Hepatocyte (in vitro differentiated cells): ENCODE data around the gene LRRC66. TPM values are rescaled to one million over a fixed set of nuclear protein-coding genes. Genes with fewer than 3 reads are reported as not detected.

Experiments
- DNase-seq: peaks from one replicate; pipeline ENCODE4 v3.0.0-alpha.2; 2016; ENCODE audit warnings: low spot score
- H2AFZ ChIP-seq: fragments of 200-600 bp; sonication (generic); 2 replicates; pipeline ENCODE4 v1.6.0; 2016; ENCODE audit warnings: antibody characterized with exemption, mild to moderate bottlenecking
- H3K27ac ChIP-seq: fragments of 200-600 bp; sonication (generic); 2 replicates; pipeline ENCODE4 v1.5.1; 2016; ENCODE audit warnings: mild to moderate bottlenecking
- H3K27me3 ChIP-seq: fragments of 200-600 bp; sonication (generic); 2 replicates; pipeline ENCODE4 v1.6.1; 2016
- H3K36me3 ChIP-seq: fragments of 200-600 bp; sonication (generic); replicated peaks from 2 replicates; pipeline ENCODE4 v1.5.1; 2016; ENCODE audit warnings: low read depth; ENCODE audit not compliant: insufficient read depth
- H3K4me1 ChIP-seq: fragments of 200-600 bp; sonication (generic); 2 replicates; pipeline ENCODE4 v1.5.1; 2016; ENCODE audit warnings: mild to moderate bottlenecking, moderate library complexity; ENCODE audit not compliant: insufficient read depth
- H3K4me2 ChIP-seq: fragments of 200-600 bp; sonication (generic); 2 replicates; pipeline ENCODE4 v1.6.0; 2016
- H3K4me3 ChIP-seq: fragments of 200-600 bp; sonication (generic); 2 replicates; pipeline ENCODE4 v1.5.1; 2016; ENCODE audit warnings: mild to moderate bottlenecking
- H3K79me2 ChIP-seq: fragments of 200-600 bp; sonication (generic); 2 replicates; pipeline ENCODE4 v1.6.0; 2017; ENCODE audit warnings: mild to moderate bottlenecking
- H3K9me2 ChIP-seq: fragments of 200-600 bp; sonication (generic); replicated peaks from 2 replicates; pipeline ENCODE4 v1.6.0; 2017; ENCODE audit warnings: mild to moderate bottlenecking; ENCODE audit not compliant: insufficient read depth
- H3K9me3 ChIP-seq: fragments of 200-600 bp; sonication (generic); 2 replicates; pipeline ENCODE4 v1.5.1; 2016; ENCODE audit warnings: low read depth, mild to moderate bottlenecking
- H4K20me1 ChIP-seq: fragments of 200-600 bp; sonication (generic); 2 replicates; pipeline ENCODE4 v1.6.0; 2016; ENCODE audit warnings: mild to moderate bottlenecking; ENCODE audit not compliant: insufficient read depth, poor library complexity, severe bottlenecking
- EZH2 ChIP-seq: fragments of 200-600 bp; sonication (generic); IDR thresholded peaks from 2 replicates; pipeline ENCODE4 v1.6.1; 2016; ENCODE audit warnings: antibody characterized with exemption, mild to moderate bottlenecking, borderline replicate concordance
- EZH2phosphoT487 ChIP-seq: fragments of 200-600 bp; sonication (generic); IDR thresholded peaks from one replicate; pipeline ENCODE4 v1.6.1; 2018; ENCODE audit warnings: antibody characterized with exemption, mild to moderate bottlenecking, low read depth, moderate library complexity; ENCODE audit not compliant: unreplicated experiment, severe bottlenecking
- WGBS: methylation state at CpG from one replicate; pipeline ENCODE4 v1.1.6; 2016; ENCODE audit warnings: low lambda C conversion rate; ENCODE audit errors: missing lambda C conversion rate; 5-methylcytosine and 5-hydroxymethylcytosine counted together
- polyA plus RNA-seq: library from polyadenylated mRNA; unstranded; fragments of >200 nt; fragmentation: Nextera tagmentation; extraction: Ambion mirVana; gene quantifications from 2 replicates; pipeline ENCODE4 v1.2.1, GENCODE V29; 2016
- total RNA-seq: library from RNA; depleted of rRNA; stranded (reverse); fragments of >200 nt; gene quantifications from 2 replicates; pipeline ENCODE4 v1.2.3, GENCODE V29; 2014
- TF ChIP-seq, protein P1 (sequence below): fragments of 200-600 bp; sonication (generic); IDR thresholded peaks from 2 replicates; pipeline ENCODE4 v1.5.1; 2016; ENCODE audit warnings: antibody characterized with exemption, mild to moderate bottlenecking; ENCODE audit not compliant: poor library complexity

The LRRC66 gene
- total and polyA plus RNA-seq, 2 experiments from 2014 or later: 0.44 to 0.87 TPM

GRCh38 chr4:52036886-52037530 lies 16.8 kb upstream of the LRRC66 start:
- Histone ChIP-seq H3K4me3 (peak overlapping the region; percentile 96), H3K79me2 (peaks cover 47% of the 10 kb centered on the region), H3K36me3 (no peaks in the 10 kb centered on the region), H2AFZ (peak overlapping the region; percentile 100), H3K9me3 (no peaks in the 10 kb centered on the region), H4K20me1 (no peaks in the 10 kb centered on the region), H3K9me2 (no peaks in the 10 kb centered on the region), H3K4me1 (no peaks in the 10 kb centered on the region), H3K27ac (peak overlapping the region; percentile 87), H3K27me3 (peaks cover 10% of the 10 kb centered on the region), H3K4me2 (peak overlapping the region; percentile 82)
- 48% methylated on average over 7 of the region's 7 CpGs for WGBS
- no peak for TF ChIP-seq EZH2phosphoT487
- TF ChIP-seq, protein P1, sequence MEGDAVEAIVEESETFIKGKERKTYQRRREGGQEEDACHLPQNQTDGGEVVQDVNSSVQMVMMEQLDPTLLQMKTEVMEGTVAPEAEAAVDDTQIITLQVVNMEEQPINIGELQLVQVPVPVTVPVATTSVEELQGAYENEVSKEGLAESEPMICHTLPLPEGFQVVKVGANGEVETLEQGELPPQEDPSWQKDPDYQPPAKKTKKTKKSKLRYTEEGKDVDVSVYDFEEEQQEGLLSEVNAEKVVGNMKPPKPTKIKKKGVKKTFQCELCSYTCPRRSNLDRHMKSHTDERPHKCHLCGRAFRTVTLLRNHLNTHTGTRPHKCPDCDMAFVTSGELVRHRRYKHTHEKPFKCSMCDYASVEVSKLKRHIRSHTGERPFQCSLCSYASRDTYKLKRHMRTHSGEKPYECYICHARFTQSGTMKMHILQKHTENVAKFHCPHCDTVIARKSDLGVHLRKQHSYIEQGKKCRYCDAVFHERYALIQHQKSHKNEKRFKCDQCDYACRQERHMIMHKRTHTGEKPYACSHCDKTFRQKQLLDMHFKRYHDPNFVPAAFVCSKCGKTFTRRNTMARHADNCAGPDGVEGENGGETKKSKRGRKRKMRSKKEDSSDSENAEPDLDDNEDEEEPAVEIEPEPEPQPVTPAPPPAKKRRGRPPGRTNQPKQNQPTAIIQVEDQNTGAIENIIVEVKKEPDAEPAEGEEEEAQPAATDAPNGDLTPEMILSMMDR: no peak
- no peak for TF ChIP-seq EZH2
- DNase-seq: no peak

DNA sequence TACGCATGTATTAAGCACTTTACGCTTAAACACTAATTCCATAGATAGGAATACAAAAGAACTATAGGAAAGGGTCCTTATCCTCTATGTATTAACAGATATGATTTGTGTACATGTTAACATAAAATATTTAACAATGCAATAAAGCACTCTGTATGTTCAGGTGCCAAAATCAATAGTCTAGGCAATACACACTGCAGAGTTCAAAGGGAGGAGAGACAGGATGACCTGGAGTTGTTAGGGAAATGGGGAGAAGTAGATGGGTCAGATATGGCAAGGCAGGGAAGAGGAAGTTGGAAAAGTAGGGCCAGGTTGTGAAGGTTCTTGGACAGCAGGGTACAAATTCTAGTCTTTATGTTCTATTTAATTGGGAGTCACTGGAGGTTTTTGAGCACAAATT lies 15.0 kb upstream of the LRRC66 start:
- H3K79me2 ChIP-seq: peaks cover 47% of the 10 kb centered on the region
- 93% methylated on average over 2 of the region's 2 CpGs for WGBS

DNA sequence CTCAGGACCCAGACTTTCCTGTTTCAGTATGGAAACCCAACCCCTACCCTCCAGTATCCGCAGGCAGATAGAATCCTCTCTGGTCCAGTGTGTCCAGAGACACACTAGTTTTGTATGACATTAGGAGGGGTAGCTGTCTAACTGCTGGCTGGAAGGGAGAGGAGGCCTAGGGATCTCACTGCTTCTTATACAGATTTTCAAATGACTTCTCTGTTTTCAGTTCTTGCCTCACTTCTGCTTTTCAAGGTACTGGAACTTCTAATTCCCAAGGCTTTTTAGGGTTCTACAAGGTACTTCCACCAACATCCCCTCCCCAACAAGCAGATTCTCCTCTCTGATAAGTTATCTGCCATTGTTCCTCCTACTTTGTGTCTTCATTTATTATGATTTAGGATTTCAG lies 11.8 kb upstream of the LRRC66 start:
- WGBS: 91% methylated on average over 1 of the region's 1 CpG

More for the DNA sequence above, 15.0 kb upstream of the LRRC66 start:
- Histone ChIP-seq H4K20me1 (no peaks in the 10 kb centered on the region), H3K4me2 (no peak overlapping the region), H3K27me3 (peaks cover 5% of the 10 kb centered on the region), H3K9me3 (no peaks in the 10 kb centered on the region), H3K4me1 (no peaks in the 10 kb centered on the region), H3K4me3 (no peak overlapping the region), H2AFZ (no peak overlapping the region), H3K9me2 (no peaks in the 10 kb centered on the region), H3K27ac (no peak overlapping the region), H3K36me3 (no peaks in the 10 kb centered on the region)
- DNase-seq: no peak
- TF ChIP-seq EZH2phosphoT487: no peak
- no peak for TF ChIP-seq EZH2
- TF ChIP-seq, protein P1: no peak

More for the DNA sequence above, 11.8 kb upstream of the LRRC66 start:
- TF ChIP-seq EZH2 (no peak), EZH2phosphoT487 (no peak)
- TF ChIP-seq, protein P1: no peak
- no peak overlapping the region for H3K4me3 ChIP-seq
- no peak overlapping the region for H2AFZ ChIP-seq
- no peaks in the 10 kb centered on the region for H3K27me3 ChIP-seq
- no peaks in the 10 kb centered on the region for H4K20me1 ChIP-seq
- H3K79me2 ChIP-seq: peaks cover 39% of the 10 kb centered on the region
- H3K4me1 ChIP-seq: no peaks in the 10 kb centered on the region
- H3K4me2 ChIP-seq: no peak overlapping the region
- H3K27ac ChIP-seq: no peak overlapping the region
- H3K36me3 ChIP-seq: no peaks in the 10 kb centered on the region
- H3K9me3 ChIP-seq: no peaks in the 10 kb centered on the region
- H3K9me2 ChIP-seq: no peaks in the 10 kb centered on the region
- no peak for DNase-seq
